ENCODE data around the gene ADAMTSL4. TPM values are rescaled to one million over a fixed set of nuclear protein-coding genes. Genes with fewer than 3 reads are reported as not detected.

Gene ADAMTSL4
- total and polyA plus RNA-seq, 9 of the 15 experiments (the other 6 are each of a cell fraction or from before 2014, with no cell fraction given): 12.7 to 212 (median 35.6) TPM

DNA sequence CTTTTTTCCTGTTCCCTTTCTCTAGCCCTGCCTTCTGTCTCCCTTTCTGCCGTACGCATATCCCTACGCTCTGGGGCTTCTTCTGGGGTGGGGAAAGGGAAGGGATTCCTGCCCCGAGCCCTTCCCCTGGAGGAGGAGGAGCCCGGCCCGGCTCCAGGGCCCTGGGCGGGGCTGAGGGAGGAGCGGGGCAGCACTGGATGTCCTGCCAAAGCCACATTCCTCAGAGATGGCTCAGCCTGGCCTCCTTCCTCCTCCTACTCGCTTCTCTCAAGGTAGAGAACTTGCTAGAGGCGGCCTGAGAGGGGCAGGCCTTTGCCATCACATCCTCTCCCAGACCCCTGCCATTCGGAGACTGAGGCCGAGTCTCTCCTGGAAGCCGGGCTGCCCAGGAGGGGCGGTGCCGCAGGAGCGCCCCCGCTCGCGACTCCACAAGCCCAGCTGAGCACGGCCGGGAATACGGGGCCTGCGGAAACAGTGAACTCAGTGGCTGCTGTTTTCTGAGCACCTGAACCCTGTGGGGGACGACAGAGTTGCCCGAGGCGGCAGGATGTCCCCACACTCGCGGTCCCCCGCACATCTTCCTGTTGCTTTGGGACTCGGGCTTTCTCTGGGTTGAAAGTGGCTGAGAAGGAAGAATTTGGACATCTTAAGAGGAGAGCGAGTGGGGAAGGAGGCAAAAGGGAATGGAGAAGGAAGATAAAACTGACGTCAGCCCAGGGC is 12.2 kb downstream of the ADAMTSL4 start (continued):
- TF ChIP-seq, protein P1, sequence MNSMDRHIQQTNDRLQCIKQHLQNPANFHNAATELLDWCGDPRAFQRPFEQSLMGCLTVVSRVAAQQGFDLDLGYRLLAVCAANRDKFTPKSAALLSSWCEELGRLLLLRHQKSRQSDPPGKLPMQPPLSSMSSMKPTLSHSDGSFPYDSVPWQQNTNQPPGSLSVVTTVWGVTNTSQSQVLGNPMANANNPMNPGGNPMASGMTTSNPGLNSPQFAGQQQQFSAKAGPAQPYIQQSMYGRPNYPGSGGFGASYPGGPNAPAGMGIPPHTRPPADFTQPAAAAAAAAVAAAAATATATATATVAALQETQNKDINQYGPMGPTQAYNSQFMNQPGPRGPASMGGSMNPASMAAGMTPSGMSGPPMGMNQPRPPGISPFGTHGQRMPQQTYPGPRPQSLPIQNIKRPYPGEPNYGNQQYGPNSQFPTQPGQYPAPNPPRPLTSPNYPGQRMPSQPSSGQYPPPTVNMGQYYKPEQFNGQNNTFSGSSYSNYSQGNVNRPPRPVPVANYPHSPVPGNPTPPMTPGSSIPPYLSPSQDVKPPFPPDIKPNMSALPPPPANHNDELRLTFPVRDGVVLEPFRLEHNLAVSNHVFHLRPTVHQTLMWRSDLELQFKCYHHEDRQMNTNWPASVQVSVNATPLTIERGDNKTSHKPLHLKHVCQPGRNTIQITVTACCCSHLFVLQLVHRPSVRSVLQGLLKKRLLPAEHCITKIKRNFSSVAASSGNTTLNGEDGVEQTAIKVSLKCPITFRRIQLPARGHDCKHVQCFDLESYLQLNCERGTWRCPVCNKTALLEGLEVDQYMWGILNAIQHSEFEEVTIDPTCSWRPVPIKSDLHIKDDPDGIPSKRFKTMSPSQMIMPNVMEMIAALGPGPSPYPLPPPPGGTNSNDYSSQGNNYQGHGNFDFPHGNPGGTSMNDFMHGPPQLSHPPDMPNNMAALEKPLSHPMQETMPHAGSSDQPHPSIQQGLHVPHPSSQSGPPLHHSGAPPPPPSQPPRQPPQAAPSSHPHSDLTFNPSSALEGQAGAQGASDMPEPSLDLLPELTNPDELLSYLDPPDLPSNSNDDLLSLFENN (IDR thresholded peaks at IDR 0.05; ENCODE audit: low read depth in 2 of 2, low read length in 2 of 2): no peak
- TF ChIP-seq NR2C1 (IDR thresholded peaks at IDR 0.05) (no peak), NR2C1 (tag; IDR thresholded peaks at IDR 0.05) (no peak), PHF8 (IDR thresholded peaks at IDR 0.05; ENCODE audit: borderline replicate concordance, low read length) (peak; percentile 37; the same call in 1 of the 2 replicates), ZNF316 (IDR thresholded peaks at IDR 0.05) (no peak), ZC3H4 (CRISPR knock-in tag; IDR thresholded peaks at IDR 0.05; ENCODE audit: borderline replicate concordance) (no peak), ZNF551 (CRISPR knock-in tag; IDR thresholded peaks at IDR 0.05) (no peak), RBM15 (IDR thresholded peaks at IDR 0.05; ENCODE audit: insufficient read depth, low read length) (no peak), SNIP1 (IDR thresholded peaks at IDR 0.05; ENCODE audit: low read depth) (no peak), TAL1 (IDR thresholded peaks at IDR 0.05) (no peak), KDM5B (IDR thresholded peaks at IDR 0.05; ENCODE audit: insufficient replicate concordance, low read depth, low read length) (no peak), LCOR (CRISPR knock-in tag; IDR thresholded peaks at IDR 0.05) (0 out of 2 replicates have a peak, but pooled peaks have one; percentile 16), PCBP2 (IDR thresholded peaks at IDR 0.05; ENCODE audit: low read depth, low read length, poor library complexity, severe bottlenecking) (no peak), ZNF79 (CRISPR knock-in tag; IDR thresholded peaks at IDR 0.05; ENCODE audit: low read depth) (no peak)
- TF ChIP-seq, protein P2, sequence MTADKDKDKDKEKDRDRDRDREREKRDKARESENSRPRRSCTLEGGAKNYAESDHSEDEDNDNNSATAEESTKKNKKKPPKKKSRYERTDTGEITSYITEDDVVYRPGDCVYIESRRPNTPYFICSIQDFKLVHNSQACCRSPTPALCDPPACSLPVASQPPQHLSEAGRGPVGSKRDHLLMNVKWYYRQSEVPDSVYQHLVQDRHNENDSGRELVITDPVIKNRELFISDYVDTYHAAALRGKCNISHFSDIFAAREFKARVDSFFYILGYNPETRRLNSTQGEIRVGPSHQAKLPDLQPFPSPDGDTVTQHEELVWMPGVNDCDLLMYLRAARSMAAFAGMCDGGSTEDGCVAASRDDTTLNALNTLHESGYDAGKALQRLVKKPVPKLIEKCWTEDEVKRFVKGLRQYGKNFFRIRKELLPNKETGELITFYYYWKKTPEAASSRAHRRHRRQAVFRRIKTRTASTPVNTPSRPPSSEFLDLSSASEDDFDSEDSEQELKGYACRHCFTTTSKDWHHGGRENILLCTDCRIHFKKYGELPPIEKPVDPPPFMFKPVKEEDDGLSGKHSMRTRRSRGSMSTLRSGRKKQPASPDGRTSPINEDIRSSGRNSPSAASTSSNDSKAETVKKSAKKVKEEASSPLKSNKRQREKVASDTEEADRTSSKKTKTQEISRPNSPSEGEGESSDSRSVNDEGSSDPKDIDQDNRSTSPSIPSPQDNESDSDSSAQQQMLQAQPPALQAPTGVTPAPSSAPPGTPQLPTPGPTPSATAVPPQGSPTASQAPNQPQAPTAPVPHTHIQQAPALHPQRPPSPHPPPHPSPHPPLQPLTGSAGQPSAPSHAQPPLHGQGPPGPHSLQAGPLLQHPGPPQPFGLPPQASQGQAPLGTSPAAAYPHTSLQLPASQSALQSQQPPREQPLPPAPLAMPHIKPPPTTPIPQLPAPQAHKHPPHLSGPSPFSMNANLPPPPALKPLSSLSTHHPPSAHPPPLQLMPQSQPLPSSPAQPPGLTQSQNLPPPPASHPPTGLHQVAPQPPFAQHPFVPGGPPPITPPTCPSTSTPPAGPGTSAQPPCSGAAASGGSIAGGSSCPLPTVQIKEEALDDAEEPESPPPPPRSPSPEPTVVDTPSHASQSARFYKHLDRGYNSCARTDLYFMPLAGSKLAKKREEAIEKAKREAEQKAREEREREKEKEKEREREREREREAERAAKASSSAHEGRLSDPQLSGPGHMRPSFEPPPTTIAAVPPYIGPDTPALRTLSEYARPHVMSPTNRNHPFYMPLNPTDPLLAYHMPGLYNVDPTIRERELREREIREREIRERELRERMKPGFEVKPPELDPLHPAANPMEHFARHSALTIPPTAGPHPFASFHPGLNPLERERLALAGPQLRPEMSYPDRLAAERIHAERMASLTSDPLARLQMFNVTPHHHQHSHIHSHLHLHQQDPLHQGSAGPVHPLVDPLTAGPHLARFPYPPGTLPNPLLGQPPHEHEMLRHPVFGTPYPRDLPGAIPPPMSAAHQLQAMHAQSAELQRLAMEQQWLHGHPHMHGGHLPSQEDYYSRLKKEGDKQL (CRISPR knock-in tag; IDR thresholded peaks at IDR 0.05; ENCODE audit: borderline replicate concordance): no peak
- TF ChIP-seq, protein P3, sequence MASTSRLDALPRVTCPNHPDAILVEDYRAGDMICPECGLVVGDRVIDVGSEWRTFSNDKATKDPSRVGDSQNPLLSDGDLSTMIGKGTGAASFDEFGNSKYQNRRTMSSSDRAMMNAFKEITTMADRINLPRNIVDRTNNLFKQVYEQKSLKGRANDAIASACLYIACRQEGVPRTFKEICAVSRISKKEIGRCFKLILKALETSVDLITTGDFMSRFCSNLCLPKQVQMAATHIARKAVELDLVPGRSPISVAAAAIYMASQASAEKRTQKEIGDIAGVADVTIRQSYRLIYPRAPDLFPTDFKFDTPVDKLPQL (IDR thresholded peaks at IDR 0.05; ENCODE audit: extremely low read depth, insufficient read length): no peak
- TF ChIP-seq, protein P4, sequence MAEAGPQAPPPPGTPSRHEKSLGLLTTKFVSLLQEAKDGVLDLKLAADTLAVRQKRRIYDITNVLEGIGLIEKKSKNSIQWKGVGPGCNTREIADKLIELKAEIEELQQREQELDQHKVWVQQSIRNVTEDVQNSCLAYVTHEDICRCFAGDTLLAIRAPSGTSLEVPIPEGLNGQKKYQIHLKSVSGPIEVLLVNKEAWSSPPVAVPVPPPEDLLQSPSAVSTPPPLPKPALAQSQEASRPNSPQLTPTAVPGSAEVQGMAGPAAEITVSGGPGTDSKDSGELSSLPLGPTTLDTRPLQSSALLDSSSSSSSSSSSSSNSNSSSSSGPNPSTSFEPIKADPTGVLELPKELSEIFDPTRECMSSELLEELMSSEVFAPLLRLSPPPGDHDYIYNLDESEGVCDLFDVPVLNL (CRISPR knock-in tag; IDR thresholded peaks at IDR 0.05; ENCODE audit: low read depth): no peak

Measured in K562 (cell line).